ENCODE measurements around the gene SLC7A9.

The SLC7A9 gene

GRCh38 chr19:32812571-32812970, 57.0 kb downstream of the SLC7A9 start:
- no peak overlapping the region for H3K4me3 ChIP-seq (ENCODE audit: low read depth in 1 of 2, low read length in 1 of 2)
- no peaks in the 10 kb centered on the region for H3K4me1 ChIP-seq (ENCODE audit: control insufficient read depth in 1 of 2, insufficient read depth in 1 of 2, low read depth in 1 of 2, low read length in 1 of 2)
- H3K27ac ChIP-seq = no peak overlapping the region
- H3K9me3 ChIP-seq = no peaks in the 10 kb centered on the region
- H3K36me3 ChIP-seq = no peaks in the 10 kb centered on the region
- peaks cover 36% of the 10 kb centered on the region for H3K27me3 ChIP-seq
- no peak for TF ChIP-seq CTCF (IDR thresholded peaks at IDR 0.05)

- Histone ChIP-seq H3K4me1 (ENCODE audit: control insufficient read depth in 1 of 2, insufficient read depth in 1 of 2, low read depth in 1 of 2, low read length in 1 of 2) (no peaks in the 10 kb centered on the region), H3K27ac (no peak overlapping the region), H3K9me3 (no peaks in the 10 kb centered on the region), H3K36me3 (no peaks in the 10 kb centered on the region), H3K27me3 (peaks cover 36% of the 10 kb centered on the region), H3K4me3 (ENCODE audit: low read depth in 1 of 2, low read length in 1 of 2) (no peak overlapping the region)
- no peak for TF ChIP-seq CTCF (IDR thresholded peaks at IDR 0.05)
Measured at GRCh38 chr19:32812036-32812435, 57.5 kb downstream of the SLC7A9 start.

GRCh38 chr19:32811151-32811550, 58.4 kb downstream of the SLC7A9 start:
- Histone ChIP-seq H3K4me3 (ENCODE audit: low read depth in 1 of 2, low read length in 1 of 2) (no peak overlapping the region), H3K4me1 (ENCODE audit: control insufficient read depth in 1 of 2, insufficient read depth in 1 of 2, low read depth in 1 of 2, low read length in 1 of 2) (no peaks in the 10 kb centered on the region), H3K27me3 (peaks cover 30% of the 10 kb centered on the region), H3K27ac (no peak overlapping the region), H3K36me3 (no peaks in the 10 kb centered on the region), H3K9me3 (no peaks in the 10 kb centered on the region)
- TF ChIP-seq CTCF (IDR thresholded peaks at IDR 0.05) = no peak

GRCh38 chr19:32810452-32810851, 59.1 kb downstream of the SLC7A9 start:
- Histone ChIP-seq H3K4me3 (ENCODE audit: low read depth in 1 of 2, low read length in 1 of 2) (no peak overlapping the region), H3K27ac (no peak overlapping the region), H3K27me3 (peaks cover 29% of the 10 kb centered on the region), H3K9me3 (no peaks in the 10 kb centered on the region), H3K36me3 (no peaks in the 10 kb centered on the region), H3K4me1 (ENCODE audit: control insufficient read depth in 1 of 2, insufficient read depth in 1 of 2, low read depth in 1 of 2, low read length in 1 of 2) (no peaks in the 10 kb centered on the region)
- no peak for TF ChIP-seq CTCF (IDR thresholded peaks at IDR 0.05)

GRCh38 chr19:32809754-32810153, 59.8 kb downstream of the SLC7A9 start:
- peaks cover 29% of the 10 kb centered on the region for H3K27me3 ChIP-seq
- no peaks in the 10 kb centered on the region for H3K4me1 ChIP-seq (ENCODE audit: control insufficient read depth in 1 of 2, insufficient read depth in 1 of 2, low read depth in 1 of 2, low read length in 1 of 2)
- TF ChIP-seq CTCF (IDR thresholded peaks at IDR 0.05) = no peak
- H3K4me3 ChIP-seq (ENCODE audit: low read depth in 1 of 2, low read length in 1 of 2) = no peak overlapping the region
- no peaks in the 10 kb centered on the region for H3K9me3 ChIP-seq
- no peak overlapping the region for H3K27ac ChIP-seq
- H3K36me3 ChIP-seq = no peaks in the 10 kb centered on the region

GRCh38 chr19:32809254-32809653, 60.3 kb downstream of the SLC7A9 start:
- peaks cover 29% of the 10 kb centered on the region for H3K27me3 ChIP-seq
- no peak for TF ChIP-seq CTCF (IDR thresholded peaks at IDR 0.05)
- H3K9me3 ChIP-seq = no peaks in the 10 kb centered on the region
- no peaks in the 10 kb centered on the region for H3K36me3 ChIP-seq
- no peak overlapping the region for H3K4me3 ChIP-seq (ENCODE audit: low read depth in 1 of 2, low read length in 1 of 2)
- no peak overlapping the region for H3K27ac ChIP-seq
- H3K4me1 ChIP-seq (ENCODE audit: control insufficient read depth in 1 of 2, insufficient read depth in 1 of 2, low read depth in 1 of 2, low read length in 1 of 2) = no peaks in the 10 kb centered on the region
